A172 (cell line): Measurements from ENCODE around the gene SLC24A1. TPM values are rescaled to one million over a fixed set of nuclear protein-coding genes. Genes with fewer than 3 reads are reported as not detected.

Experiments used
- DNase-seq: peaks from one replicate; pipeline ENCODE4 v3.0.0-alpha.2; 2015; ENCODE audit warnings: low spot score
- total RNA-seq: library from RNA; depleted of rRNA; stranded (reverse); fragments of >200 nt; shearing (Covaris generic); gene quantifications from 2 replicates; pipeline ENCODE4 v1.2.3, GENCODE V29; 2014; rRNA removed

The SLC24A1 gene
- total RNA-seq, 1 experiment from 2014 or later = 4.2 TPM

DNA sequence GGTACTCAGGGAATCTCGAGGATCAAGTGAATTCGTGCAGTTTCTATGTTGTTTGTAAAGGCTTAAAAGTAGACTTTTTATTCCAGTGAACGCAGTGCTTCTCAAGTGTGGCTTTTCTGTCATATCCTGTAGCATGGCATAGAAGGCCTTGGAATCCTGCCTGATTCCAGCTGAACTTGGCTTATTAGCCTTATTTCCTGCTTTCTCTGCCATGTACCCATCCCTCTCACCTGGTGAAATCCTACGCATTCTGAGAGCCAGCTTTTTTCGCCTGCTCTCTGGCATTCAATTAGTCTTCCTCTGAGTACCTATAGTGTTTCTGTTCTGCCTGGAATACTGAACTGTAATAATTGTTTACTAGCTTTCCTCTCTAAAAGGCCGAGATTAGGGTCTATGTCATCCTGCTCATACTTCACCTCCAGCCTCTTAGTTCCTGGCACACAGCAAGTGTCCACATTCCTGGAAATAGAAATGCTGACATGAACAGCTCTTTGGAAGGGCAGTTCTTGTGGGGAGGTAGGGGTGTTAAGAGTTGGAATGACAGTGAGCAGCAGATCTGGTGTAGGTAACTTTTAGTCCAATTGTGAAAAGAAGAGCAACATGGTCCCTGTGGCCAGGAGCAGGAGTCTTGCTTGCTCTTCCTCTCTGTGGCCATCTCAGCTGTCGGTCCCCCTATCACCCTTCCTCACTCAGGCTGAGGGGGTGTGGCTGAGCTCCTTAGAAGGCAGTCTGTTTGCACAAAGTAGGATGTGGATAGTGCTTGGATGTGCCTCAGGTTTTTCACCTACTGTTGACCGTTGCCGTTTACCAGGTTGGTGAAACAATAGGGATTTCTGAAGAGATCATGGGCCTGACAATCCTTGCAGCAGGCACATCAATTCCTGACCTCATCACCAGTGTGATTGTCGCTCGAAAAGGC is 30.4 kb downstream of the SLC24A1 start:
- no peak for DNase-seq

DNA sequence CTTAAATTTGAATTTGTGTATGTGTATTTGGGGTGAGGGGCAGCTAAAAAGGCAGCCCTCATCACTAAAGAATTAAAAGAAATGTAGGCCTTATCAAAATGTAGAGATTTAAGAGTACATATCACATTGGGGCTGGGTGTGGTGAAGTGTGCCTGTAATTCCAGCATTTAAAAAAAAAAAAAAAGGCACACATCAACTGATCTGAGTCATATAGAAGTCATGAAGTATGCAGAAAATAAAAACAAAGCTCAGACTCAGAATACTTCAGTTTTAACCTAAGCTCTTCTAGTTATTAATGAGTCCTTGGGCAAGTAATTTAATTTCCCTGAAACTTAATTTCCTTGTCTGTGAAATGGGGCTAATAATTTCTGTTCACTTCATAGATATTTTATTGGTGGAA is 31.6 kb downstream of the SLC24A1 start:
- DNase-seq = peak; percentile 50

DNA sequence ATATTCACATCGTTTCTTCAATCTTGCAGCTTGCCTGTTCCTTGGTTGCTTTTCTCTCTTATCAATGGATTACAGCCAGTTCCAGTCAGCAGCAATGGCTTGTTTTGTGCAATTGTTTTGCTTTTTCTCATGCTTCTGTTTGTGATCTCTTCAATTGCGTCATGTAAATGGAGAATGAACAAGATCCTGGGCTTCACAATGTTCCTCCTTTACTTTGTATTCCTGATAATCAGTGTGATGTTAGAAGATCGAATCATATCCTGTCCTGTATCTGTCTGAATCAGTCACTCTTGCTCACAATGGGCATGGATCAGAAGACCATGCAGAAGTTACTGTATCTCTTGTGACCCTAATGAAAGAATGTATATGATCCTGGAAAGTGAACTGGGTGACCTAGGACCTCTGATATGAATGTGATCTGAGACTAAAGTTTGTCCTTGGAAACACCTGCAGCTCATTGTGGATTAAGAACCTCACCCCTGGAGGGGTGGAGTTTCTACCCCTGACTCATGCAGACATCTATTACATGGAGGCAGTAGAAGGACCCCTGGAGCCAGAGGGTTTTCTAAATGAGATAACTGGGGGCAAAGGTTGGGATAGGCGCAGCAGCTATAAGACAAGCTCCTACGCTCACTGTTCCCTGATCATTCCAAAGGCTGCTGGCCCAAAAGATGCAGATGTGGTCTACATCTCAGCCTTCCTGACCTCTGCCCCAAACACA is 32.2 kb downstream of the SLC24A1 start:
- no peak for DNase-seq

DNA sequence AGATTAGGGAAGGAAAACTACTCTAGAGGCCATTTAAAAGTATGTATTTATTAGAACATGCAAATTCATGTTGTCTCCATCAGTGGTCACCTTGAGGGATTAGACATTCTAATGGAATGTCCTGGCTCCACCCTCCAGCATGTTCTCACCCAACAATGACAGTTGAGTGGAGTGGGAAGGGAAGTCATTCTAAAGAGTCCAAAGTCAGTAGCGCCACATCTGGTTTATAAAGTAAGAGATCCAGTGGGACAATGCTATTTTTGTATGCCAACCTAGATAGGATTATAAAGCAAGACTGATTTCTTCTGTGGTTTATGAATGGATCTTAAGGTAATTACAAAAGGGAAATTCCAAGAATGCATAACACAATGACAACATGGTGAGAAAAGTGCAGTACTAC is 33.3 kb downstream of the SLC24A1 start:
- DNase-seq = peak; percentile 80

DNA sequence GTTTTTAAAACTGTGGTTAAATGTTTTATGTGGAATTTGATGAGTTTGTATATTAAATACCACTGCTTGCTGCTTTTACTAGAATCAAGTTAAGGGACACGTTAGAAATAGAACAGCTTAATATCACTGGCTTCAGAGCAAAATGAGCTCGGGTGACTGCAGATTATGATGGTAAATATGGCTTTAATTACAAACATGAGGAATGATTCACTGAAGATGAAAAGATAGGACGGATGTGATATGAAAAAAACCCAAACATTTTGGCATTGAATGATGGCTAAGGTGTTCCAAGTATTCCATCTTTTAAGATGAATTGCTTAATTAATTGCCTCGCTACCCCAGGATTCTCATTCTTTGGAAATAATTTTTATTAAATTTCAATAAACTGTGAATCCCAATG is 33.7 kb downstream of the SLC24A1 start:
- DNase-seq = no peak

DNA sequence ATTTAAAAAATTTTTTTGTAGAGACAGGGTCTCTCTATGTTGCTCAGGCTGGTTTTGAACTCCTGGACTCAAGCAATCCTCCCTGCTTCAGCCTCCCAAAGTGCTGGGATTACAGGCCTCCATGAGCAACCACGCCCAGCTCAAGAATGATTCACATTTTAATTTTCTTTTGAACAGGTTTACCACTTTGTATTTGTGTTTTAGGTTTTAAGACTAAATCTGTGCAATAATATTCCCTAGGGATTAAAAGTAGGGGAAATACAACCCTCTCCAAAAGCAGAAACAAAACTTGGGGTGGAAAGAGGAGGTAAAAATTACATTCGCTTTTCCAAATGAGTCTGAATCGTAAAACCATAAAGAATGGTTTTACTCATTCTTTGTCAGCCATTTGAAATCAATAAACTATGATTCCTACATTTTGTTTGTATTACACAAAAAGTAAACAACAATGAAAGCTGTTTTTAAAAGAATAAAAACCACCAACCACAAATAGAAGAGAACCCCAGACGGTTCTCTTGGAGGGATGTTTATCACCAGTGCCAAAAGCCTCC is 37.8 kb downstream of the SLC24A1 start:
- no peak for DNase-seq

DNA sequence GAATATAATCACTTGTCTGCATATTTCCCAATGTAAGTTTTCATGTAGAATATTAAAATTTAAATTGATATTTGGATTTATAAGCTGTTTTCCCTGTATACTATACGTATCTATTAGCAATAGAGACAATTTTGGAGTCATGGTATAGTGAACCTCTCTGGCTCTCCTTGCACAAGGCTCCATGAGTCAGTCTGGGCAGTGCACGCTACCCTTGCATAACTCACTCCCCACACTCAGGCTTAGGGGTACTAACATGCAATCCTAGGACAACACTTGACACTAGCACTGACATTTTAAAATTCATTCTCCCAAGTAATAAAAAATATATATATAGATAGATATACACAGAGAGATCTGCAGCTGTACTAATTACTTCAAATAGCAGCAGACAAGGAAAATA is 39.2 kb downstream of the SLC24A1 start:
- no peak for DNase-seq

DNA sequence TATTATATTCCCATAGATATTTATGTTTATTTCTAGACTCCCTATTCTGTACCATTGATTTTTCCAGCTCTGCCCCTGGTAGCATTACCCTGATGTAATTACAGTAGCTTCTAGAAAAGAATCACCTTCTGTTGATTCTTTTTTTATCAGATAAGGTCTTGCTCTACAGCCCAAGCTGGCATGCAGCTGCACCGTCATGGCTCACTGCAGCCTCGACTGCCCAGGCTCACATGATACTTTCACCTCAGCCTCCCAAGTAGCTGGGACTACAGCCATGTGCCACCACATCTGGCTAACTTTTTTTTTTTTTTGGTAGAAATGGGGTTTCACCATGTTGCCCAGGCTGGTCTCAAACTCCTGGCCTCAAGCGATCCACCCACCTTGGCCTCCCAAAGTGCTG is 41.8 kb downstream of the SLC24A1 start:
- no peak for DNase-seq

DNA sequence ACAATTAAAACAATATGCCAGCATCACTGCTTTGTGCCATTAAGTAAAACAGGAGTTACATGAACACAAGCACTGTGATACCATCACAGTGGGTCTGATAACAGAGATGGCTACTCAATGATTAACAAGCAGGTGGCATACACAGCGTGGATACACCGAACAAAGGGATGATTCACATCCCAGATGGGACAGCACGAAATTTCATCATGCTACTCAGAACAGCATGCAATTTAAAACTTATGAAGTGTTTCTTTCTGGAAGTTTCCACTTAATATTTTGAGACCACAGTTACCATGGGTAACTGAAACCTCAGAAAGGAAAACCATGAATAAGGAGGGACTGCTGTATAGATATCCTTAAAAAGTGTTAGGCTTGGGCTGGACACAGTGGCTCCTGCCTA is 44.5 kb downstream of the SLC24A1 start:
- peak; percentile 42 for DNase-seq

DNA sequence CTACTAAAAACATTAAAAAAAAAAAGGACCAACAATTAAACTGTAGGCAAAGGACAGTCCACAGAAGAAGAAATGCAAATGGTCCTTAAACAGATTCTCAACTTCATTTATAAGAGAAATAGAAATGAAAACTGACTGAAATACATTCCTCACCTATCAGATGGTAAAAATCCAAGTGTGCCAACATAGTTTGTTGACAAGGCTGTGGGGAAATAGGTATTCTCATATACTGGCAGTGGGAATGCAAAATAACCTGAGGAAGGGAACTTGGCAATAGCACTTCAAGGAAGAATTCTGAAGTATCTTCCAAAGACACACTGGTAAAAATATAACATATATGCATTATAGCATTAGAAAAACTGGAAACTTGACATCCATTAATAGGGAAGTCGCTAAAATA is 53.8 kb downstream of the SLC24A1 start:
- no peak for DNase-seq

DNA sequence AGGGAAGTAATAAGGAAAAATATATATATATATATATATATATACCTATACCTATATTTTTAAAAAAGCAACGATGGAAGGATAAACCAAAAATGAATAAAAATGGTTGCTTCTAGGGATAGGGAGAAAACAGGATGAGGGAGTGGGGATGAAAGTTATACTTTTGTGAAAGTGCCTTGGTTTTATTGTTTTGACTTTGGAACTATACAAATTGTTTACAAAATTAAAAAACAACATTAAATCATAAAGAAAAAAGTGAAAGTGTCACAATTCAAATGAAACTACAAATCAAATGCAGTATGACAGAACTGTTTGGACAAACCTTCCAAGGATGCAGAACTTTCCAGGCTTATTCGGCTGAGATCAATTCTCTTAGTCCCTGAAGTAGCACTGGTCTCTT is 54.4 kb downstream of the SLC24A1 start:
- DNase-seq = no peak

DNA sequence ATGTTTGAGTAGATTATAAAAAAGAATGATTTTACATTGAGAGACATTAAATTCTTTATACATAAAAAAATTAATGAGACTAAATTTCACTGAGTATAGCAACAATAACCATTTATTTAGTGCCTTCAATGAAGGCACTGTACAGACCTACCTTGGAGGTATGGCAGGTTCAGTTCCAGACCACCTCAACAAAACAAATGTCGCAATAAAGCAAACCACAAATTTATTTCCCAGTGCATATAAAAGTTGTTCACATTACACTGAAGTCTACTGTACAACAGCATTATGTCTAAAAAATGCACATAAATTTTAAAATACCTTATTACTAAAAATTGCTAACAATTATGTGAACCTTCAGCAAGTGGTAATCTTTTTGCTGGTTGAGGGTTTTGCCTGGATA is 58.8 kb downstream of the SLC24A1 start:
- DNase-seq = no peak

DNA sequence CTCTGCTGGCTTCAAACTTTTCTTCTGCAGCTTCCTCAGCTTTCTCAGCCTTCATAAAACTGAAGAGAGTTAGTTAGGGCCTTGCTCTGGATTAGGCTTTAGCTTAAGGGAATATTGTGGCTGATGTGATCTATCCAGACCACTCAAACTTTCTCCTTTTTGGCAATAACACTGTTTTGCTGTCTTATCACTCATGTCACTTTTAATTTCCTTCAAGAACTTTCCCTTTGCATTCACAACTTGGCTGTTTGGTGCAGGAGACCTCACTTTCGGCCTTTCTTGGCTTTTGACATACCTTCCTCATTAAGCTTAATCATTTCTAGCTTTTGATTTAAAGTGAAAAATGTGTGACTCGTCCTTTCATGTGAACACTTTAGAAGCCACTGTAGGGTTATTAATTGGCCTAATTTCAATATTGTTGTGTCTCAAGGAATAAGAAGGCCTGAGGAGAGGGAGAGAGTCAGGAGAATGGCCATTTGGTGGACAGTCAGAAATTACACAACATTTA is 60.7 kb downstream of the SLC24A1 start:
- DNase-seq = no peak

DNA sequence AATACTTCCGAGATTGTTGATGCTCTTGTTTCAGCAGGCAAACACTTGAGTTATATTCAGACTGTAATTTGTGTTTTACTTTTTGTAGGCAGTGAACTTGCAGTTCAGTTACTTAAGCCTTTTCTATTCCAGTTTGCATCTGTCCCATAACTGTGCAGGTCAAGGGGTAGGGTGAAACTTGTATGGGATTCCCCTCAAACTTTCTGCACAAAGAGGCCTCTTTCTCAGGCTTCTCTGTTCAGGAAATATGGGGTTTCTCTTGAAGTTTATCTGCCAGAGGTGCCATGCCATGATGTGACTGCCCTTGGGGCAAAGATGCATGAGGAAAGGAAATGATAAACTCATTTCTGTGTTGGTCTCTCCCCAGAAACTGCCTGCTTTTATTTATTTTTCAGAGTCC is 66.7 kb downstream of the SLC24A1 start:
- no peak for DNase-seq

DNA sequence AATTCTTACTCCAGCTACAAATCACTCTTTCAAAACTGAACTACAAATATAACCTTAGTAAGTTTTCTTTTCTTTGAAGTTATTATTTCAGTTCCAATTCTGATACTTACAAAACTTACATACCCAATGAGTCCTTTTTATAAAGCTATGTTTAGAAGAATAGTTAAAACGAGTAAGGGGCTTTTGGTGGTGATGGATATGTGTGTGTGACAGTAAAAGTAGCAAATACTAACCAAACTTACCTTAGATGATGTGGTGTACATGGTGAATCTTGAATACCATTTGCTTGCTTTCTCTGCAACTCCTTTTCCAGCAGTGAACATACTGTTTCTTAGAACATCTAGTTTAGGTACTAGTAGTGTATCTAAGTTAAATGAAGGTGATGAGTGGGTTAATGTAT is 68.4 kb downstream of the SLC24A1 start:
- no peak for DNase-seq

DNA sequence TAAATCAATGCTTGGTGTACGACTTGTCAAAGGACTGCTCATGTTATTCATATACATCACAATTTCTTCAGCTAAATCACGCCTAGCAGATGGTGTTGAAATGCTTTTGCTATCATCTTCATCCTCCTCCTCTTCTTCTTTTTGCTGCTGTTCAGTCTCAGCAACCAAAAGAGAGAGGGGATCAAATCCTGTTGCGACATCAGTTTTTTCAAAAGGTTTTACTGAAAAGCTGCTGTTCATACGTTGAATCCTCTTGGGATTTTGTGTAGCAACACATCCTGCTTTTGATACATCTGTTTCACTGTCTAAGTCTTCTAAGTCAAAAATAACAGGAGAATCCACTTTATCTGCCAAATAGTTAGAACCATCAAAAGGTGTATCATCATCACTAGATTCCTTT is 69.0 kb downstream of the SLC24A1 start:
- no peak for DNase-seq

DNA sequence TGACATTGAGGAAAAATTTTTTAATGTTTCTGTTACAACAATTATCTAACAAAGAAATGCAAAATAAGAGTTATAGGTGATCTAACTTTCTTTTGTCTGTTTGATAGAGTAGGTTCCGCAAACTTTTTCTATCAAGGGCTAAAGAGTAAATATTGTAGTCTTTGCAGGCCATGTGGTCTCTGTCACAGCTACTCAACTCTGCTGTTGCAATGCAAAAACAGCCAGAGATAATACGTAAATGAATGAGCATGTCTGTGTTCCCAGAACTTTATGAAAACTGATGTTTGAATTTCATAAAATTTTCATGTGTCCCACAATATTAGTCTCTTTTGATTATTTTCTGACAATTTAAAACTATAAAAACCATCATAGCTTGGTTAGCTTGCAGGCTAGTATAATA is 73.3 kb downstream of the SLC24A1 start:
- no peak for DNase-seq

Other genes with a start within 250 kb of the SLC24A1 start
- gene IGDCC3, start 243.9 kb upstream of the SLC24A1 start, total RNA-seq = 0.10 and 0.12 TPM in 2 replicates
- gene IGDCC4, start 199.0 kb upstream of the SLC24A1 start, total RNA-seq = 0.19 and 0.45 TPM in 2 replicates
- gene DPP8, start 104.2 kb upstream of the SLC24A1 start, total RNA-seq = 20.6 and 29.0 TPM in 2 replicates
- gene HACD3, start 91.5 kb upstream of the SLC24A1 start, total RNA-seq = 148 and 149 TPM in 2 replicates
- 41.0 and 46.7 TPM in 2 replicates for gene INTS14, start 10.8 kb upstream of the SLC24A1 start, total RNA-seq
- gene DENND4A, start 170.4 kb downstream of the SLC24A1 start, total RNA-seq = 4.6 and 10.3 TPM in 2 replicates
- 271 and 277 TPM in 2 replicates for gene RAB11A, start 247.6 kb downstream of the SLC24A1 start, total RNA-seq